ENCODE results near the gene MYO1D. TPM values are rescaled to one million over a fixed set of nuclear protein-coding genes. Genes with fewer than 3 reads are reported as not detected.
"Not testable (repeated sequence)": the region's sequence is repeated elsewhere in the genome, so short reads cannot be mapped to it uniquely, and the experiment has no call there.

The MYO1D gene
- total and polyA plus RNA-seq, 2 donors (not counting 1 experiment from before 2014, with no cell fraction given) = 5.4 to 26.7 TPM

- Histone ChIP-seq H3K9me3 (ENCODE audit: control extremely low read depth in 1 of 3, control insufficient read depth in 2 of 3, insufficient read depth in 1 of 3, low read length in 2 of 3) (peaks cover 0 to 4% (median 0%) of the 10 kb centered on the region in 3 donors), H3K27me3 (replicated peaks in 1 of 4; ENCODE audit: control extremely low read depth in 1 of 4, control insufficient read depth in 3 of 4, insufficient read depth in 4 of 4, low read length in 3 of 4) (no peaks in the 10 kb centered on the region), H4K20me1 (ENCODE audit: control insufficient read depth, insufficient read depth, low read length, poor library complexity, severe bottlenecking) (no peaks in the 10 kb centered on the region), H3K4me1 (ENCODE audit: control insufficient read depth in 2 of 2, insufficient read depth in 2 of 2, low read length in 2 of 2) (peaks cover 41 to 56% of the 10 kb centered on the region in 2 donors), H2AFZ (ENCODE audit: insufficient read depth, low read depth, low read length, poor library complexity, severe bottlenecking) (no peak overlapping the region), H3K79me2 (ENCODE audit: control insufficient read depth, insufficient read depth, low read length) (no peaks in the 10 kb centered on the region), H3K27ac (ENCODE audit: low read length in 2 of 2) (no peak overlapping the region), H3K4me3 (ENCODE audit: control extremely low read depth in 1 of 5, extremely low read depth in 1 of 5, insufficient read depth in 1 of 5, low read depth in 2 of 5, low read length in 4 of 5) (no peak overlapping the region), H3K4me2 (replicated peaks; ENCODE audit: low read depth, low read length, poor library complexity, severe bottlenecking) (no peak overlapping the region), H3K9ac (ENCODE audit: low read length) (no peak overlapping the region), H3K36me3 (replicated peaks in 1 of 2; ENCODE audit: control extremely low read depth in 1 of 2, control insufficient read depth in 1 of 2, extremely low read depth in 1 of 2, insufficient read depth in 2 of 2, low read length in 1 of 2) (no peaks in the 10 kb centered on the region)
- no peak overlapping the region for H3K4me3 Mint-ChIP-seq
- no peaks in the 10 kb centered on the region for H3K27me3 Mint-ChIP-seq
- intact Hi-C loops (cut with micrococcal nuclease) = no loop called here
- WGBS (ENCODE audit: insufficient coverage) = 97% methylated on average over 4 of the region's 4 CpGs
- no peak for TF ChIP-seq CTCF (IDR thresholded peaks at IDR 0.05)
- no peak for TF ChIP-seq EZH2 (IDR thresholded peaks at IDR 0.05; ENCODE audit: borderline replicate concordance, insufficient read depth, low read depth, low read length, poor library complexity, severe bottlenecking)
- ChIA-PET CTCF (interaction anchor here (1.0 to 4.5 kb wide), 4 partner anchors 38 to 81 kb away, joined by 3 to 21 read pairs (median 8); no protein-coding TSS in a partner anchor), POLR2A (no interaction called here)
- DNase-seq (no peak), ATAC-seq (ENCODE audit: low read depth) (no peak)
- H3K4me1 Mint-ChIP-seq = peaks cover 52% of the 10 kb centered on the region
- H3K27ac Mint-ChIP-seq = no peak overlapping the region
- no peaks in the 10 kb centered on the region for H3K9me3 Mint-ChIP-seq (ENCODE audit: insufficient read depth)
Measured at GRCh38 chr17:32527146-32527545, 349.8 kb downstream of the MYO1D start.

GRCh38 chr17:32525122-32525521, 351.8 kb downstream of the MYO1D start:
- Histone ChIP-seq H3K4me1 (ENCODE audit: control insufficient read depth in 2 of 2, insufficient read depth in 2 of 2, low read length in 2 of 2) (peaks cover 59 to 76% of the 10 kb centered on the region in 2 donors), H4K20me1 (ENCODE audit: control insufficient read depth, insufficient read depth, low read length, poor library complexity, severe bottlenecking) (no peaks in the 10 kb centered on the region), H3K27ac (ENCODE audit: low read length in 2 of 2) (no peak overlapping the region), H3K4me3 (ENCODE audit: control extremely low read depth in 1 of 5, extremely low read depth in 1 of 5, insufficient read depth in 1 of 5, low read depth in 2 of 5, low read length in 4 of 5) (no peak overlapping the region), H3K27me3 (replicated peaks in 1 of 4; ENCODE audit: control extremely low read depth in 1 of 4, control insufficient read depth in 3 of 4, insufficient read depth in 4 of 4, low read length in 3 of 4) (no peaks in the 10 kb centered on the region), H3K4me2 (replicated peaks; ENCODE audit: low read depth, low read length, poor library complexity, severe bottlenecking) (no peak overlapping the region), H3K36me3 (replicated peaks in 1 of 2; ENCODE audit: control extremely low read depth in 1 of 2, control insufficient read depth in 1 of 2, extremely low read depth in 1 of 2, insufficient read depth in 2 of 2, low read length in 1 of 2) (no peaks in the 10 kb centered on the region), H3K9me3 (ENCODE audit: control extremely low read depth in 1 of 3, control insufficient read depth in 2 of 3, insufficient read depth in 1 of 3, low read length in 2 of 3) (peaks cover 0 to 4% (median 0%) of the 10 kb centered on the region in 3 donors), H3K9ac (ENCODE audit: low read length) (no peak overlapping the region), H3K79me2 (ENCODE audit: control insufficient read depth, insufficient read depth, low read length) (no peaks in the 10 kb centered on the region), H2AFZ (ENCODE audit: insufficient read depth, low read depth, low read length, poor library complexity, severe bottlenecking) (no peak overlapping the region)
- POLR2A ChIA-PET = interaction anchor here (0.7 kb wide), 1 partner anchor 63 kb away, joined by 6 read pairs; no protein-coding TSS in a partner anchor
- intact Hi-C loops (cut with micrococcal nuclease) = no loop called here
- ATAC-seq (ENCODE audit: low read depth) = no peak
- Mint-ChIP-seq H3K4me1 (peaks cover 65% of the 10 kb centered on the region), H3K27ac (peak overlapping the region; percentile 54), H3K27me3 (no peaks in the 10 kb centered on the region), H3K9me3 (ENCODE audit: insufficient read depth) (no peaks in the 10 kb centered on the region), H3K4me3 (peak overlapping the region; percentile 31)
- 17% methylated on average over 1 of the region's 4 CpGs for WGBS (ENCODE audit: insufficient coverage)
- CTCF ChIA-PET = interaction anchor here (0.9 to 4.5 kb wide), 7 partner anchors 9 to 83 kb away, joined by 3 to 74 read pairs (median 10); partner anchors contain the start of gene CDK5R1
- no peak for DNase-seq
- TF ChIP-seq CTCF (IDR thresholded peaks at IDR 0.05) (no peak), EZH2 (IDR thresholded peaks at IDR 0.05; ENCODE audit: borderline replicate concordance, insufficient read depth, low read depth, low read length, poor library complexity, severe bottlenecking) (no peak)

DNA sequence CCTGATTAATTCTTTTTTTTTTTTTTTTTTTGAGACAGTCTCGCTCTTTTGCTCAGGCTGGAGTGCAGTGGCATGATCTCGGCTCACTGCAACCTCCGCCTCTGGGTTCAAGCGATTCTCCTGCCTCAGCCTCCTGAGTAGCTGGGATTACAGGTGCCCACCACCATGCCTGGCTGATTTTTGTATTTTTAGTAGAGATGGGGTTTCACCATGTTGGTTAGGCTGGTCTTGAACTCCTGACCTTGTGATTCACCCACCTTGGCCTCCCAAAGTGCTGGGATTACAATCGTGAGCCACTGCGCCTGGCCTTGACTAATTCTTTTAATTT, 352.4 kb downstream of the MYO1D start:
- Mint-ChIP-seq H3K4me3 (peak overlapping the region; percentile 82), H3K4me1 (peaks cover 71% of the 10 kb centered on the region)
- CTCF ChIA-PET = interaction anchor here (0.7 to 4.5 kb wide), 12 partner anchors 9 to 131 kb away, joined by 3 to 74 read pairs (median 3); partner anchors contain the start of genes CDK5R1 and PSMD11
- H3K79me2 ChIP-seq (ENCODE audit: control insufficient read depth, insufficient read depth, low read length); H2AFZ ChIP-seq (ENCODE audit: insufficient read depth, low read depth, low read length, poor library complexity, severe bottlenecking); H3K27me3 Mint-ChIP-seq; ATAC-seq (ENCODE audit: low read depth); H3K36me3 ChIP-seq (replicated peaks in 1 of 2; ENCODE audit: control extremely low read depth in 1 of 2, control insufficient read depth in 1 of 2, extremely low read depth in 1 of 2, insufficient read depth in 2 of 2, low read length in 1 of 2); H3K27ac Mint-ChIP-seq; H4K20me1 ChIP-seq (ENCODE audit: control insufficient read depth, insufficient read depth, low read length, poor library complexity, severe bottlenecking); DNase-seq; H3K9me3 Mint-ChIP-seq (ENCODE audit: insufficient read depth); H3K27me3 ChIP-seq (replicated peaks in 1 of 4; ENCODE audit: control extremely low read depth in 1 of 4, control insufficient read depth in 3 of 4, insufficient read depth in 4 of 4, low read length in 3 of 4); H3K9me3 ChIP-seq (ENCODE audit: control extremely low read depth in 1 of 3, control insufficient read depth in 2 of 3, insufficient read depth in 1 of 3, low read length in 2 of 3): not testable (repeated sequence)
- Histone ChIP-seq H3K4me3 (ENCODE audit: control extremely low read depth in 1 of 5, extremely low read depth in 1 of 5, insufficient read depth in 1 of 5, low read depth in 2 of 5, low read length in 4 of 5) (peak overlapping the region in 2 of 5 experiments; percentile 17 to 41), H3K9ac (ENCODE audit: low read length) (peak overlapping the region; percentile 52), H3K4me2 (replicated peaks; ENCODE audit: low read depth, low read length, poor library complexity, severe bottlenecking) (peak overlapping the region; percentile 74), H3K27ac (ENCODE audit: low read length in 2 of 2) (peak overlapping the region; percentile 89 to 94), H3K4me1 (ENCODE audit: control insufficient read depth in 2 of 2, insufficient read depth in 2 of 2, low read length in 2 of 2) (peaks cover 65 to 82% of the 10 kb centered on the region in 2 donors)
- 63% methylated on average over 6 of the region's 6 CpGs for WGBS (ENCODE audit: insufficient coverage)
- POLR2A ChIA-PET = interaction anchor here (0.6 to 2.1 kb wide), 5 partner anchors 9 to 1764 kb away, joined by 3 to 13 read pairs (median 4); no protein-coding TSS in a partner anchor
- intact Hi-C loops (cut with micrococcal nuclease) = loop anchor here (5.0 kb wide), 1 partner anchor 83 kb away; no protein-coding TSS in a partner anchor
